Thyroid gland (tissue), 4 donors: Measurements from ENCODE around the gene CBLB.

ENCODE experiments used
- POLR2A ChIP-seq, 2 donors: fragments of 450-650 bp; IDR thresholded peaks; one replicate each; pipeline ENCODE4 v1.6.1; 2017; ENCODE audit warnings: antibody characterized with exemption in 2 of 2, mild to moderate bottlenecking in 2 of 2, moderate library complexity in 1 of 2
- TF ChIP-seq, protein P1 (sequence below), 6 experiments: fragments of 200-600 bp in 3 of 6; fragments of 450-650 bp in 3 of 6; sonication (generic) in 3 of 6; IDR thresholded peaks; one replicate each; pipeline ENCODE4 v1.5.1; 2016 to 2019; ENCODE audit warnings: antibody characterized with exemption in 6 of 6, mild to moderate bottlenecking in 2 of 6, inconsistent platforms in 1 of 6, moderate library complexity in 1 of 6

GRCh38 chr3:105829871-105830622 lies 38.8 kb downstream of the CBLB start:
- TF ChIP-seq, protein P1, sequence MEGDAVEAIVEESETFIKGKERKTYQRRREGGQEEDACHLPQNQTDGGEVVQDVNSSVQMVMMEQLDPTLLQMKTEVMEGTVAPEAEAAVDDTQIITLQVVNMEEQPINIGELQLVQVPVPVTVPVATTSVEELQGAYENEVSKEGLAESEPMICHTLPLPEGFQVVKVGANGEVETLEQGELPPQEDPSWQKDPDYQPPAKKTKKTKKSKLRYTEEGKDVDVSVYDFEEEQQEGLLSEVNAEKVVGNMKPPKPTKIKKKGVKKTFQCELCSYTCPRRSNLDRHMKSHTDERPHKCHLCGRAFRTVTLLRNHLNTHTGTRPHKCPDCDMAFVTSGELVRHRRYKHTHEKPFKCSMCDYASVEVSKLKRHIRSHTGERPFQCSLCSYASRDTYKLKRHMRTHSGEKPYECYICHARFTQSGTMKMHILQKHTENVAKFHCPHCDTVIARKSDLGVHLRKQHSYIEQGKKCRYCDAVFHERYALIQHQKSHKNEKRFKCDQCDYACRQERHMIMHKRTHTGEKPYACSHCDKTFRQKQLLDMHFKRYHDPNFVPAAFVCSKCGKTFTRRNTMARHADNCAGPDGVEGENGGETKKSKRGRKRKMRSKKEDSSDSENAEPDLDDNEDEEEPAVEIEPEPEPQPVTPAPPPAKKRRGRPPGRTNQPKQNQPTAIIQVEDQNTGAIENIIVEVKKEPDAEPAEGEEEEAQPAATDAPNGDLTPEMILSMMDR (IDR thresholded peaks at IDR 0.05): no peak
- TF ChIP-seq POLR2A (IDR thresholded peaks at IDR 0.05): no peak
